H1 (cell line): ENCODE data around the gene SMARCD1. TPM values are rescaled to one million over a fixed set of nuclear protein-coding genes. Genes with fewer than 3 reads are reported as not detected.

Source experiments
- CTCF ChIA-PET: fragments of 300-600 bp; sonication (Branson Sonifier 250); formaldehyde crosslinking; loops from one replicate; lab custom pipeline; 2021; ENCODE audit not compliant: partially characterized antibody; lab: Charles Lee
- POLR2A ChIA-PET: fragments of 300-600 bp; sonication (Branson Sonifier 250); formaldehyde crosslinking; loops from one replicate; lab custom pipeline; 2021; ENCODE audit warnings: inconsistent platforms; ENCODE audit not compliant: partially characterized antibody; lab: Charles Lee
- DNase-seq, 2 experiments: peaks; one replicate each; pipeline versions ENCODE4 v3.0.0 to v3.0.0-alpha.2; 2010 to 2022; ENCODE audit warnings: low spot score in 2 of 2, low read depth in 1 of 2, mixed read lengths in 1 of 2
- FAIRE-seq: peaks from 2 replicates; lab custom pipeline; 2011; peaks lifted over from hg19 to GRCh38; lab: Jason Lieb, UNC
- H2AFZ ChIP-seq: 2 replicates; pipeline ENCODE4 v1.8.1; 2012; ENCODE audit warnings: low read length, inconsistent platforms
- H2AK5ac ChIP-seq: 2 replicates; pipeline ENCODE4 v1.6.1; 2013; ENCODE audit warnings: low read depth, low read length
- H2BK120ac ChIP-seq: replicated peaks from 2 replicates; pipeline ENCODE3; 2013; ENCODE audit warnings: low read depth, low read length, inconsistent platforms
- H2BK12ac ChIP-seq: 2 replicates; pipeline ENCODE4 v1.6.1; 2013; ENCODE audit warnings: low read depth, low read length
- H2BK15ac ChIP-seq: 2 replicates; pipeline ENCODE4 v1.6.1; 2013; ENCODE audit warnings: low read length
- H2BK20ac ChIP-seq: 2 replicates; pipeline ENCODE4 v1.6.1; 2013; ENCODE audit warnings: low read length
- H2BK5ac ChIP-seq: 2 replicates; pipeline ENCODE4 v1.6.1; 2013; ENCODE audit warnings: low read depth, low read length
- H3K14ac ChIP-seq: 2 replicates; pipeline ENCODE4 v1.6.1; 2013; ENCODE audit warnings: inconsistent platforms; ENCODE audit not compliant: insufficient read length
- H3K18ac ChIP-seq: 2 replicates; pipeline ENCODE4 v1.6.1; 2013; ENCODE audit warnings: low read length; ENCODE audit errors: extremely low read depth
- H3K23ac ChIP-seq: 2 replicates; pipeline ENCODE4 v1.6.1; 2013; ENCODE audit warnings: inconsistent platforms; ENCODE audit not compliant: insufficient read length
- H3K23me2 ChIP-seq: 2 replicates; pipeline ENCODE4 v1.6.1; 2013; ENCODE audit warnings: low read depth, low read length
- H3K27ac ChIP-seq: 2 replicates; pipeline ENCODE4 v1.6.1; 2011; ENCODE audit warnings: low read depth, low read length, inconsistent platforms
- H3K27me3 ChIP-seq, 4 experiments: replicated peaks in 1 of 4; 1 replicate in 1 of 4; 2 replicates in 3 of 4; pipeline versions ENCODE4 v1.6.1 to v1.8.1; 2011 to 2013; ENCODE audit warnings: low read length in 3 of 4, mild to moderate bottlenecking in 3 of 4, inconsistent platforms in 2 of 4, mixed read lengths in 2 of 4, moderate library complexity in 1 of 4; ENCODE audit not compliant: control insufficient read depth in 3 of 4, insufficient read depth in 3 of 4; ENCODE audit errors: extremely low read depth in 1 of 4
- H3K36me3 ChIP-seq, 4 experiments: 2 replicates each; pipeline versions ENCODE4 v1.6.1 to v1.8.1; 2011 to 2013; ENCODE audit warnings: mild to moderate bottlenecking in 4 of 4, low read length in 3 of 4, moderate library complexity in 2 of 4, control low read depth in 1 of 4, inconsistent platforms in 1 of 4; ENCODE audit not compliant: insufficient read depth in 4 of 4, control insufficient read depth in 2 of 4
- H3K4ac ChIP-seq: replicated peaks from 2 replicates; pipeline ENCODE3; 2013; ENCODE audit warnings: low read length, low read depth, mixed read lengths, inconsistent platforms; ENCODE audit not compliant: insufficient read length
- H3K4me1 ChIP-seq, 4 experiments: replicated peaks in 1 of 4; 1 replicate in 1 of 4; 2 replicates in 3 of 4; pipeline versions ENCODE4 v1.6.1 to v1.8.1; 2011 to 2013; ENCODE audit warnings: low read length in 3 of 4, inconsistent platforms in 2 of 4, mixed read lengths in 1 of 4; ENCODE audit not compliant: insufficient read depth in 4 of 4, control insufficient read depth in 3 of 4
- H3K4me2 ChIP-seq, 2 experiments: 2 replicates each; pipeline versions ENCODE4 v1.6.1 to v1.8.1; 2011 to 2013; ENCODE audit warnings: low read depth in 2 of 2, low read length in 2 of 2, control low read depth in 1 of 2, inconsistent platforms in 1 of 2, mild to moderate bottlenecking in 1 of 2; ENCODE audit not compliant: insufficient read depth in 1 of 2
- H3K4me3 ChIP-seq, 4 experiments: fragments of 200-600, 300-600 bp in 1 of 4; sonication (generic), shearing (Covaris generic), sonication (Bioruptor Twin) in 1 of 4; 2 replicates each; pipeline versions ENCODE4 v1.5.1 to v1.8.1; 2011 to 2016; ENCODE audit warnings: low read length in 4 of 4, low read depth in 3 of 4, control low read depth in 2 of 4, inconsistent platforms in 2 of 4, mild to moderate bottlenecking in 2 of 4, mixed read lengths in 1 of 4, moderate library complexity in 1 of 4; ENCODE audit not compliant: insufficient read depth in 2 of 4; ENCODE audit errors: extremely low read depth in 1 of 4
- H3K56ac ChIP-seq: replicated peaks from 2 replicates; pipeline ENCODE3; 2013; ENCODE audit warnings: low read depth, mild to moderate bottlenecking, mixed read lengths, low read length, inconsistent platforms; ENCODE audit not compliant: insufficient read length
- H3K79me1 ChIP-seq: 2 replicates; pipeline ENCODE4 v1.6.1; 2013; ENCODE audit warnings: low read depth, low read length, control low read depth
- H3K79me2 ChIP-seq, 2 experiments: 2 replicates each; pipeline versions ENCODE4 v1.6.1 to v1.8.1; 2012 to 2013; ENCODE audit warnings: low read length in 2 of 2, mild to moderate bottlenecking in 2 of 2, inconsistent platforms in 1 of 2; ENCODE audit not compliant: insufficient read depth in 2 of 2, control insufficient read depth in 1 of 2
- H3K9ac ChIP-seq, 4 experiments: replicated peaks in 1 of 4; 1 replicate in 1 of 4; 2 replicates in 3 of 4; pipeline versions ENCODE4 v1.6.1 to v1.8.1; 2011 to 2013; ENCODE audit warnings: low read depth in 3 of 4, low read length in 3 of 4, control low read depth in 2 of 4, mild to moderate bottlenecking in 2 of 4, moderate library complexity in 2 of 4, inconsistent platforms in 1 of 4; ENCODE audit errors: extremely low read depth in 1 of 4
- H3K9me3 ChIP-seq, 2 experiments: 2 replicates each; pipeline versions ENCODE4 v1.6.1 to v1.8.1; 2012 to 2013; ENCODE audit warnings: mild to moderate bottlenecking in 2 of 2, moderate library complexity in 2 of 2, control low read depth in 1 of 2, inconsistent platforms in 1 of 2, low read depth in 1 of 2, low read length in 1 of 2, mixed read lengths in 1 of 2; ENCODE audit not compliant: insufficient read depth in 2 of 2
- H4K20me1 ChIP-seq, 2 experiments: replicated peaks in 1 of 2; 2 replicates each; pipeline versions ENCODE3 to v1.8.1; 2011 to 2013; ENCODE audit warnings: inconsistent platforms in 2 of 2, low read length in 2 of 2, mild to moderate bottlenecking in 1 of 2; ENCODE audit not compliant: insufficient read depth in 2 of 2, control insufficient read depth in 1 of 2
- H4K5ac ChIP-seq: 2 replicates; pipeline ENCODE4 v1.6.1; 2013; ENCODE audit warnings: low read length, low read depth, mixed read lengths, inconsistent platforms; ENCODE audit not compliant: insufficient read length
- H4K8ac ChIP-seq: 2 replicates; pipeline ENCODE4 v1.8.0; 2013; ENCODE audit warnings: mild to moderate bottlenecking, moderate library complexity, low read length, inconsistent platforms; ENCODE audit not compliant: insufficient read depth; ENCODE audit errors: extremely low read depth
- H4K91ac ChIP-seq: replicated peaks from 2 replicates; pipeline ENCODE3; 2013; ENCODE audit warnings: low read length, mixed read lengths, inconsistent platforms; ENCODE audit not compliant: insufficient read length
- ATF2 ChIP-seq: IDR thresholded peaks from 2 replicates; pipeline ENCODE4 v1.6.1; 2012; ENCODE audit warnings: low read length, inconsistent platforms
- CHD1 ChIP-seq: IDR thresholded peaks from 2 replicates; pipeline ENCODE4 v1.6.1; 2012; ENCODE audit warnings: low read depth, low read length, improper control_type of control experiment
- EGR1 ChIP-seq: IDR thresholded peaks from 2 replicates; pipeline ENCODE4 v1.6.1; 2011; ENCODE audit warnings: low read depth, low read length, borderline replicate concordance
- EZH2 ChIP-seq: fragments of 200-600 bp; sonication (generic); IDR thresholded peaks from 2 replicates; pipeline ENCODE4 v1.7.1; 2012; ENCODE audit warnings: low read depth, mild to moderate bottlenecking, moderate library complexity, low read length, inconsistent platforms; ENCODE audit not compliant: severe bottlenecking
- HDAC2 ChIP-seq, 2 experiments: fragments of 300-600 bp in 1 of 2; sonication (generic) in 1 of 2; IDR thresholded peaks; 2 replicates each; pipeline ENCODE4 v1.6.1; 2011 to 2012; ENCODE audit warnings: low read depth in 2 of 2, low read length in 2 of 2, mild to moderate bottlenecking in 2 of 2, moderate library complexity in 2 of 2, borderline replicate concordance in 1 of 2, inconsistent platforms in 1 of 2
- KDM1A ChIP-seq: fragments of 200-600, 300-600 bp; sonication (generic); IDR thresholded peaks from 2 replicates; pipeline ENCODE4 v1.7.1; 2016; ENCODE audit warnings: mild to moderate bottlenecking, low read length, borderline replicate concordance
- POLR2A ChIP-seq, 2 experiments: IDR thresholded peaks; 1 replicate in 1 of 2; 2 replicates in 1 of 2; pipeline ENCODE4 v1.6.1; 2011; ENCODE audit warnings: low read depth in 2 of 2, low read length in 2 of 2, mild to moderate bottlenecking in 2 of 2; ENCODE audit errors: control extremely low read depth in 1 of 2
- SIN3A ChIP-seq, 2 experiments: IDR thresholded peaks in 1 of 2; conservative IDR thresholded peaks in 1 of 2; 2 replicates each; pipeline ENCODE4 v1.6.1; 2011 to 2012; ENCODE audit warnings: low read length in 2 of 2, improper control_type of control experiment in 1 of 2, low read depth in 1 of 2, mild to moderate bottlenecking in 1 of 2
- USF2 ChIP-seq: IDR thresholded peaks from 2 replicates; pipeline ENCODE4 v1.6.1; 2011; ENCODE audit warnings: low read length, improper control_type of control experiment
- ZNF274 ChIP-seq: IDR thresholded peaks from 2 replicates; pipeline ENCODE4 v1.7.0; 2012; ENCODE audit warnings: low read length, borderline replicate concordance; ENCODE audit errors: extremely low read depth
- WGBS, 2 experiments: shearing (Covaris generic) in 1 of 2; methylation state at CpG; one replicate each; pipeline versions ENCODE4 v1.1.6 to v1.1.7; 2013 to 2015; ENCODE audit warnings: low lambda C conversion rate in 2 of 2, mixed read lengths in 2 of 2, inconsistent platforms in 1 of 2, low coverage in 1 of 2, missing lambda C conversion rate in 1 of 2; ENCODE audit not compliant: insufficient replicate concordance in 2 of 2, insufficient coverage in 1 of 2, insufficient read length in 1 of 2; ENCODE audit errors: extremely low coverage in 1 of 2, missing lambda C conversion rate in 1 of 2; 5-methylcytosine and 5-hydroxymethylcytosine counted together
- polyA plus RNA-seq, 7 experiments: library from polyadenylated mRNA; depleted of rRNA in 3 of 7; stranded (reverse) in 5 of 7; unstranded in 2 of 7; fragments of >200 nt in 5 of 7; fragments of 200-250 nt in 2 of 7; gene quantifications; 1 replicate in 5 of 7; 2 replicates in 1 of 7; 4 replicates in 1 of 7; pipeline versions ENCODE4 v1.2.1 to v1.2.3, GENCODE V29; 2011 to 2013; ENCODE audit warnings: missing spikeins in 2 of 7, mixed read lengths in 2 of 7
- total RNA-seq: library from RNA; stranded (reverse); fragmentation: NEBNext Ultra II Directional; extraction: Animal tissue kit (Norgen Biotek cat#: 25700); gene quantifications from 2 replicates; pipeline ENCODE4 v1.2.1, GENCODE V29; 2021

Gene SMARCD1
- total and polyA plus RNA-seq, 2 of the 8 experiments (the other 6 are each of a cell fraction or from before 2014, with no cell fraction given), result 128 to 130 TPM

GRCh38 chr12:50069069-50069468 is 16.1 kb upstream of the SMARCD1 start:
- no peak overlapping the region for H3K9ac ChIP-seq
- H3K18ac ChIP-seq, result no peak overlapping the region
- no peak for DNase-seq
- H2AFZ ChIP-seq, result no peak overlapping the region
- POLR2A ChIA-PET, result interaction anchor here (1.2 kb wide), 1 partner anchor 16 kb away, joined by 6 read pairs; the partner anchor contains the start of gene SMARCD1
- H3K79me1 ChIP-seq, result no peaks in the 10 kb centered on the region
- H4K91ac ChIP-seq, result no peak overlapping the region
- H4K5ac ChIP-seq, result no peak overlapping the region
- H3K23me2 ChIP-seq, result no peaks in the 10 kb centered on the region; the same call in 1 of the 2 replicates
- H3K56ac ChIP-seq, result no peak overlapping the region
- H3K4me3 ChIP-seq, result no peak overlapping the region
- FAIRE-seq, result no peak
- no peak overlapping the region for H2BK20ac ChIP-seq
- no peak overlapping the region for H2BK120ac ChIP-seq
- H3K23ac ChIP-seq, result no peak overlapping the region
- no peak overlapping the region for H3K14ac ChIP-seq
- CTCF ChIA-PET, result interaction anchor here (0.6 to 22.8 kb wide), 19 partner anchors 8 to 722 kb away, joined by 3 to 420 read pairs (median 4); partner anchors contain the start of genes AQP6, ASIC1, COX14 and SMARCD1
- H3K4me2 ChIP-seq, result no peak overlapping the region
- no peak overlapping the region for H3K27ac ChIP-seq
- no peak overlapping the region for H3K4ac ChIP-seq
- H3K9me3 ChIP-seq, result no peaks in the 10 kb centered on the region
- H3K27me3 ChIP-seq, result peaks cover 0 to 4% (median 0%) of the 10 kb centered on the region in 4 experiments; a peak in 4 of 7 replicates
- WGBS, 2 experiments, result 90% methylated on average over 5 of the region's 5 CpGs; no CpG with 5 or more reads in 1 of the 2 experiments
- no peaks in the 10 kb centered on the region for H4K20me1 ChIP-seq
- H3K4me1 ChIP-seq, result peaks cover 0 to 6% (median 3%) of the 10 kb centered on the region in 4 experiments; a peak in 5 of 7 replicates
- H2AK5ac ChIP-seq, result no peak overlapping the region
- H2BK15ac ChIP-seq, result no peak overlapping the region
- no peak overlapping the region for H4K8ac ChIP-seq
- H3K36me3 ChIP-seq, result no peaks in the 10 kb centered on the region
- no peak overlapping the region for H2BK12ac ChIP-seq
- H3K79me2 ChIP-seq, result no peaks in the 10 kb centered on the region
- no peak overlapping the region for H2BK5ac ChIP-seq
- no peak for TF ChIP-seq EZH2
- no peak for TF ChIP-seq ZNF274
- TF ChIP-seq USF2, result no peak
- no peak for TF ChIP-seq CHD1
- TF ChIP-seq KDM1A, result no peak
- TF ChIP-seq SIN3A (conservative IDR thresholded peaks at IDR 0.05 in 1 of 2, IDR thresholded peaks at IDR 0.05 in 1 of 2; ENCODE audit: low read depth in 1 of 2, low read length in 2 of 2), result no peak
- no peak for TF ChIP-seq ATF2
- no peak for TF ChIP-seq EGR1
- TF ChIP-seq HDAC2 (IDR thresholded peaks at IDR 0.05; ENCODE audit: borderline replicate concordance in 1 of 2, low read depth in 2 of 2, low read length in 2 of 2), result no peak
- TF ChIP-seq POLR2A (IDR thresholded peaks at IDR 0.05; ENCODE audit: control extremely low read depth in 1 of 2, low read depth in 2 of 2, low read length in 2 of 2), result no peak
